ENCODE results near the gene ECSIT. TPM values are rescaled to one million over a fixed set of nuclear protein-coding genes. Genes with fewer than 3 reads are reported as not detected.

ECSIT gene
- total RNA-seq, 1 experiment from 2014 or later, result 43.3 TPM

- no peak for DNase-seq (ENCODE audit: low read depth)
These were observed 24.4 kb downstream of the ECSIT start for GRCh38 chr19:11504502-11505031.

GRCh38 chr19:11499890-11500420 is 29.0 kb downstream of the ECSIT start:
- DNase-seq (ENCODE audit: low read depth), result no peak

DNA sequence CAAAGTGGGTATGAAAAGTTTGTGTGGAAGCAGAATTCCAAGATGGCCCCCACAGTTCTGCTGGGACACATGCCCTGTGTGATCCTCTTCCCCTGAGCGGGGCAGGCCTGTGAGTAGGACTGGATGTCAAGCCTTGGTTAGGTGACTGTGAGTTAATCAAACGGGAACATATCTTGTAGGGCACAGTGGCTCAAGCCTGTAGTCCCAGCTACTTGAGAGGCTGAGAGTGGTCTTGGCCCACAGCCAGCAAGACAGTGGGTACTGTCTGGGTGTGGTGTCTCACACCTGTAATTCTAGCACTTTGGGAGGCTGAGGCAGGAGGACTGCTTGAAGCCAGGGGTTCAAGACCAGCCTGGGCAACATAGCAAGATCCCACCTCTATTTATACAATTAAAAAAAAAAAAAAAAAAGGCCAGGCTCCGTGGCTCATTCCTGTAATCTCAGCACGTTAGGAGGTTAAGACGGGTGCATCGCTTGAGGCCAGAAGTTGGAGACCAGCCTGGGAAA is 29.7 kb downstream of the ECSIT start:
- DNase-seq (ENCODE audit: low read depth), result no peak

GRCh38 chr19:11496391-11497163 is 32.4 kb downstream of the ECSIT start:
- DNase-seq (ENCODE audit: low read depth), result peak; percentile 79

DNA sequence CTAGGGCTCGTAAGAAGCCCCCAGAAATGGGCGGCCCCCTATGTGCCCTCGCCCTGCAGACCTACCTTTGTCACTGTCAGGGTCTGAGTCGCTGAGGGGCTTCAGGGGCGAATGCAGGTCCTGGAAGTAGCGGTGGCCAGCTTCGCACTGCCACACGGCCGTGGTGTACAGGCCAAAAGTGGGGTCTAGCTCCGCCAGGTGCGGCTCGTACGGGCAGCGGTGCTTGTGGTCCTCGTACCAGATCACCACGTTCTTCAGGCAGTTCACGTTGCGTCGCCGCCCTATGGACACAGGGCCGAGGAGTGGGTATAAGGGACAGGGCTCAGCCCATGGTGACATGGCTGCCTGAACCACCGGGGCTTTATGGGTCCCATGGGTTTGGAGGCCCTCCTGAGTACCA is 33.0 kb downstream of the ECSIT start:
- no peak for DNase-seq (ENCODE audit: low read depth)

DNA sequence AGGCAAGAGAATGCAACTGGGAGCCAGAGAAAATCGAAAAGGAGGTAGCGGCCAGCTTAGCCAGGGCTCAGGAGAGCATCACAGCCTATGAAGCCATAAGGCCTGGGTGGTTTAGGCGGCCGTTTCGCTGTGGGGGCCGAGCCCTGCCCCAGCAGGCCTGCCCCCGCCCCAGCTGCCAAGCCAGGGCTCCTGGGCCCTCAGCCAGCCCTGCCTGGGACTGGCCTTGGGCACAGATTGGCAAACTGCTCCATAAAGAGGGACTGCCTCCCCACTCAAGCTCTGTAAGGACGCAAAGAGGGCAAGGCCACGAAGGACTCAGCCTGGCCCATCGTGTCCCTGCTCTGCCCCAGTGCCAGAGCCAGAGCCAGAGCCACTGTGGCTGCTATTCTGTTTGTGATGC is 33.5 kb downstream of the ECSIT start:
- DNase-seq (ENCODE audit: low read depth), result no peak

- no peak for DNase-seq (ENCODE audit: low read depth)
These were observed 34.2 kb downstream of the ECSIT start for GRCh38 chr19:11494634-11495285.

DNA sequence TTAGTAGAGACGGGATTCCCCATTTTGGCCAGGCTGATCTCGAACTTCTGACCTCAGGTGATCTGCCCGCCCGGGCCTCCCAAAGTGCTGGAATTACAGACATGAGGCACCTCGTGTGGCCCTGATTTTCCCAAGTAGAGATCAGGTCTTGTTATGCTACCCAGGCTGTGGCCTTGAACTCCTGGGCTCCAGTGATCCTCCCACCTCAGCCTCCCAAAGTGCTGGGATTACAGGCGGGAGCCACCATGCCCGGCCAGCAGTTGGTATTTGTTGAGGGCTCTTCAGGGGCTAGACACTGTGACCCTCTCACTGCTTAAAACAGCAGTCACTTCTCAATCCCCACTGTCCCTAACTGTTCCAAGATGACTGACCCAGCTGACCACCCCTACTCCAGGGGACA is 39.6 kb downstream of the ECSIT start:
- no peak for DNase-seq (ENCODE audit: low read depth)

DNA sequence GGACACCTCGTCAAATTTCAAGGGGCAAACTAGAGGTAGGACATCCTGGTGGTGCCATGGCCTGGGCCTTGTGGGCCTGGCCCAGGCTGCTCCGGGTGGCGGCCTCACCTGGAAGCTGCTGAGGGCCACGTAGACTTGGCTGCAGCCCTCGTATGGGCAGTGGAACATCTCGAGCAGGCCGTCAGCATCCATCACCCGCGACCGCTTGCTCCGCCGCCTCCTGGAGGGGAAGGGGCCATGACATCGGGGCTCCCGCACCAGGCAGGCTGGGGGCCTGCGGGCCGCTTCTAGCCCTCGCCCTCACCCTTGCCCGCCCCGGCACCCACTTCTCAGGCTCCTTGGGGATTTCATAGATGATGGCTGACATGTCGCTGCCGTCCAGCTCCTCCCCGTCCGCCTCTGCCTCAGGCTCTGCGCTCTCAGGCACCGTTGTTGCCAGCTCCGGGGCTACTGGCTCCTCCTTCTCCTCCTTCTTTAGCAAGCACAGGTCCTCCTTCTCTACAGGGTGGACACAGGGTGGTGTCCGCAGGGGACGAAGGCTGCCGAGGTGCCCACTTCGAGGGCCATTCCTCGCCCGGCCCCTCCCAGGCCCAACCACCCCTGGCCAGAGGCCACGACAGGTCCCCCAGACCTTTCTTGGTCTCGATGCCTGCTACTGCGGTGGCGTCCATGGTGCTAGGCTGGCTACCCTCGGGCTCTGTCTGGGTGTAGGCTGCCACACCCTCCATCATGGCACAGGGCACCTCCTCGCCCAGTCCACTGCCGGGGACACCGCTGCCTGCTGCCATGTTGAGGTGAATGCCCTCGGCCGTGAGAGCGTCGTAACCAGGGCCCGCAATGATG is 42.1 kb downstream of the ECSIT start:
- no peak for DNase-seq (ENCODE audit: low read depth)

DNA sequence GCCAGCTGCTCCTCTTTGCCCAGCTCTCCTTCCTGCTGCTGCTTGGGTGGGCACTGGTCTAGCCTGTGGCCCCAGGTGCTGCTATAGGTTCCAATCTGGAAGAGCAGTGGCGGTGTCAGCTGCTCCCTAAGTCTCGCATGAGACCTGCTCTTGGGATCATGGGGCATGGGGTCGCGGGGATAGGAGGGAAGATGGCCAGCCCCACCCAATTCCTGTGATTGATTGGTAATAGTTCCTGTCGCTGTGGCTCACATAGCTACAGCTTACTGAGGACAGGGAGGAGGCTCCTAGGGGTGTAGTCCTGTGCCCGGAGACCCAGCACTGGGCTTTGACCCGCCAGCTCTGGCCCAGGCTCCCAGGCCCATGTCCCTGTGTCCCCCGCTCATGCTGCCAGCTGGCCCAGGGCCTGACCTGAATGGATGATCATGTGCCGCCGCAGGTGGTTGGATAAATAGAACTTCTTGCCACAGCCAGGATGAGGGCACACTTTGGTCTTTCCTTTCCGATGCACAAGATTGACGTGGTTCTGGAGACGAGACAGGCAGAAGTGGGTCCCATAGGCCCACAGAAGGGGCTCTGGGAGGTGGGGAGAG is 43.6 kb downstream of the ECSIT start:
- DNase-seq (ENCODE audit: low read depth), result no peak

- DNase-seq (ENCODE audit: low read depth), result no peak
These were observed 45.4 kb downstream of the ECSIT start for GRCh38 chr19:11483366-11484111.

- DNase-seq (ENCODE audit: low read depth), result peak; percentile 71
These were observed 46.4 kb downstream of the ECSIT start for GRCh38 chr19:11482384-11483050.

- peak; percentile 73 for DNase-seq (ENCODE audit: low read depth)
These were observed 47.2 kb downstream of the ECSIT start for GRCh38 chr19:11481534-11482383.

GRCh38 chr19:11480715-11481533 is 48.0 kb downstream of the ECSIT start, which contains the start of gene ELAVL3:
Gene ELAVL3 (minus strand): TSS chr19:11481046. CDS start chr19:11480608, 438 bp downstream.
- DNase-seq (ENCODE audit: low read depth), result no peak

DNA sequence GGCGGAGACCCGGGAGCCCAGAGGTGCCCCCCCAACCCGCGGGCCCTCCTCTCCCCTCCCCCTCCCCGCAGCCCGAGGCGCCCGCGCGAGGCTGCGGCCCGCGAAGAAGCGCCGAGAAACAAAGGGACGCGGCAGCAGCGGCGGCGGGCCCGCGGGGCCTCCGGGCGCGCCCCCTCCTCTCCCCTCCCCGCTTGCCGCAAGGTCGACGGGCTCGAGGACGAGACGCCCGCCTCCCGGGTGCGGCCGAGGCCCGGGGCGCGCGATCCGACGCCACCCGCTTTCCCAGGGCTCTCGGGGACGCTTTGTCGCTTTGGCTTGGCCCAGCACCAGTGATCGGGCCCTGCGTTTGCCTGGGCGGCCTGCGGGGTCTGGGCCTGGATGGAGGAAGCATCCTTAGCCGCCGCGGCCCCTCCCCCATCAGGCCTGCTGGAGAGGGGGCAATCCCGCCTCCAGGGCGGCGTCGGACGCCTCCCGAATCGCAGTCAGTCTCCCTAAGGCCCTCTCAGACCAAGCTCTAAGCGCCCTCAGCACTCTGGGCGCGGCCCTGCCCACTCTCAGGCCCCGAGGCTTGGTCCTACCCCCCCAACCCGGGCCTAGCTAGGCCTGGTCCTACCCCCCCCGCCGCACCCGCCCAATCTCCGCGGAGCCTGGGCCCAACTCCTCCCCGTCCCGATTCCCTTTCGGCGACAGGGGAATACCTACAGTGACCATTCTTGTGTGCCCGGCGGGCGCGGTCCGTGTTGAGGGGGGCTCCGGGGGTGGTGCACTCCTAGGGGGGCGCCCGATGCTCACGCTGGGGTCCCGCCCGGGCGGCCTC is 48.8 kb downstream of the ECSIT start:
- DNase-seq (ENCODE audit: low read depth), result no peak

DNA sequence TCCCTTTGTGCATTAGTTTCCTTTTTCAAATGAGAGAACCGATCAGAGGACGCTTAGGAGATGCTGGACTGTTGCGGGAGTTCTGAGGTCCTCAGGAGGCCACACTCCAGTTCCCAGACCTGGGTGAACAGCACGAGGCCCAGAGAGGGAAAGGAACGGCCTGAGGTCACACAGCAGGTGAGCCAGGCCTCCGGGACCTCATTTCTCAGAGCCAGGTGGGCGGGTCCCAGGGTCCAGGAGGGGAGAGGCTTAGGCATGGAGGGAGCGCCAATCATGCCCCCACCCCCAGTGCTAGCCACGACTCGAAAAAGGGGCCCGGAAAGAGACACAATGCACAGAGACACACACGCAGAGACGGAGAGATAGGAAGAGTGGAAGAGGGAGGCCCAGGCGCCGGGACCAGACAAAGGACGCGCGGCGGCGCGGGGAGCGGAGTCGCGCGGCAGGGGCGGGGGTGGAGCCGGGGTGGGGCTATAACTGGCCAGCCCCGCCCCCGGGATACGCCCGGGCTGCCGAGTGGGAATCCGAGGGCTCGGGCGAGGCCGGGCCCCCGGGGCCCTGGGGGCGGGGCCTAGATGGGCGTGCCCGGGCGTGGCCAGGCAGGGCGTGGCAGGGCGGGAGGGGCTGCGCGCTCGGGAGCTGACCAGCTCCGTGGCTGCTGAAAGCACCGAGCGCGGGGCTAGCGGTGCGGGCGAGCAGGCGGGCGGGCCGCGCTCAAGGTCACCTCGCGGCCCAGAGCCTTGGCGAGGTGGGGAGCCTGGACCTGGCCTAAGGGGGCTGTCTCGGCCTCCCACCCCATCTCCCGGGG is 49.6 kb downstream of the ECSIT start:
- DNase-seq (ENCODE audit: low read depth), result no peak
